SU-DHL-6 (cell line): ENCODE data around the gene INTS6.

ENCODE experiments used
- EZH2phosphoT487 ChIP-seq: fragments of 200-600 bp; sonication (generic), shearing (Covaris generic); conservative IDR thresholded peaks from 2 replicates; pipeline ENCODE4 v1.6.1; 2018; ENCODE audit warnings: mild to moderate bottlenecking, antibody characterized with exemption, low read length, moderate library complexity, mixed read lengths
- TF ChIP-seq, protein P1 (sequence below): fragments of 200-600 bp; sonication (generic); IDR thresholded peaks from one replicate; pipeline ENCODE4 v1.5.1; 2017; ENCODE audit warnings: antibody characterized with exemption, mild to moderate bottlenecking, low read length, moderate library complexity; ENCODE audit not compliant: insufficient read depth, poor library complexity, severe bottlenecking

DNA sequence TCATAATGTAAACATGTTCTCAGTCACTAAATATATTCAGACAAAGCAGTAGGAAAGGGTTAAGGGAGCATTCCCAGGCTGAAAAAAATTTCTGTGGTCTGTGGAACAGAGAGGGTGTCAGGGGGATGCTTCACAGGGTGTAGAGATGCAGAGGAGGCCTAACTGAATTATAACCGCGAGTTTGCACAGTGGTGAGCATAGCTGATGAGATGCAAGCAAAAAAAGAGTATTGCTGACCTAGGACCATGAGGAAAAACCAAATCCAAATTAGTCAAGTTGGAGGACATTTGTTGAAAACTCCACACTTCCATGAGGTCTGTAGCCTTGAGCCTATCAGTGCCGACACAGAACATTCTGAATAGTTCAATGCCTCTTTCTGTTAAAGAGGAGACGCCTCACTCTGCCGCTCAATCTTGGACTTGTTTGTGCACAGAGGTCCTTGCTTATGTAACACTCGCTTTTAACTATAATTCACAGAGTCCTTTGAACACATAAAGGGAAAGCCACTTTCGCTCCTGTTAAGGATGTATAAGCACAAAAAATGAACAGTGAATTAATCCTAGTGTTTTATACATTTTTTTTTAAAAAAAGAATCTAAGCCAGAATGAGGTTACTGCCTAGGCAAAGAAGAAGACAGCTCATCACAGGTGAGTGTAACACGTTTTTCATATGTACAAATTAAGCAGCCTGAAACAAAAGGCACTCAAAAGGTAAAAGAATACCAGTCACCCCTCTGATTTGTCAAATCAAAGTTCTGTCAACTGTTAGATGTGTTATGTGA lies 25.8 kb upstream of the INTS6 start:
- TF ChIP-seq, protein P1, sequence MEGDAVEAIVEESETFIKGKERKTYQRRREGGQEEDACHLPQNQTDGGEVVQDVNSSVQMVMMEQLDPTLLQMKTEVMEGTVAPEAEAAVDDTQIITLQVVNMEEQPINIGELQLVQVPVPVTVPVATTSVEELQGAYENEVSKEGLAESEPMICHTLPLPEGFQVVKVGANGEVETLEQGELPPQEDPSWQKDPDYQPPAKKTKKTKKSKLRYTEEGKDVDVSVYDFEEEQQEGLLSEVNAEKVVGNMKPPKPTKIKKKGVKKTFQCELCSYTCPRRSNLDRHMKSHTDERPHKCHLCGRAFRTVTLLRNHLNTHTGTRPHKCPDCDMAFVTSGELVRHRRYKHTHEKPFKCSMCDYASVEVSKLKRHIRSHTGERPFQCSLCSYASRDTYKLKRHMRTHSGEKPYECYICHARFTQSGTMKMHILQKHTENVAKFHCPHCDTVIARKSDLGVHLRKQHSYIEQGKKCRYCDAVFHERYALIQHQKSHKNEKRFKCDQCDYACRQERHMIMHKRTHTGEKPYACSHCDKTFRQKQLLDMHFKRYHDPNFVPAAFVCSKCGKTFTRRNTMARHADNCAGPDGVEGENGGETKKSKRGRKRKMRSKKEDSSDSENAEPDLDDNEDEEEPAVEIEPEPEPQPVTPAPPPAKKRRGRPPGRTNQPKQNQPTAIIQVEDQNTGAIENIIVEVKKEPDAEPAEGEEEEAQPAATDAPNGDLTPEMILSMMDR: no peak
- TF ChIP-seq EZH2phosphoT487: no peak
